Measurements from ENCODE around the gene TMEM80. TPM values are rescaled to one million over a fixed set of nuclear protein-coding genes. Genes with fewer than 3 reads are reported as not detected.

TMEM80 gene
- total and polyA plus RNA-seq, 9 of the 15 experiments (the other 6 are each of a cell fraction or from before 2014, with no cell fraction given), result 5.1 to 30.1 (median 12.4) TPM

DNA sequence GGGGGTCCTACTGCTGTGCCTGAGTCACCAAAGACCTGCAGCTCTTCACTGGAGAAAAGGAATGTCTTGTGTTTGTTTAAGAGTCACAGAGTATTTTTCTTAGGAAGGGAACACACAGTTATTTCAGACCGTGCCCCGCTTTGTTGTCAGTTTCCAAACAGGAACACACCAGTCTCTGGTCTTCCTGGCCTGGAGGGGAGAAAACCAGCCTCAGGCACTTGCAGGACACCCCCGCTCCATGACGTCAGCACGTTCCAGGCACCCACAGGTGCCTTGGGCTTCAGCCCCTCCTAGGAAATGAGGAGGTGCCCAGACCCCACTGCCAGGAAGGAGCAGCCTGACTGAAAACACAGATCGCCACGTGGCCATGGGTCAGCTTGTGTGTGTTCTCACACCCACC is 6.0 kb upstream of the TMEM80 start (continued):
- TF ChIP-seq PRDM10 (IDR thresholded peaks at IDR 0.05; ENCODE audit: partially characterized antibody) (no peak), FOXK2 (conservative IDR thresholded peaks at IDR 0.05 in 1 of 2, IDR thresholded peaks at IDR 0.05 in 1 of 2; ENCODE audit: low read depth in 2 of 2) (no peak), ARID3B (CRISPR knock-in tag; IDR thresholded peaks at IDR 0.05; ENCODE audit: borderline replicate concordance) (no peak)
- TF ChIP-seq, protein P1, sequence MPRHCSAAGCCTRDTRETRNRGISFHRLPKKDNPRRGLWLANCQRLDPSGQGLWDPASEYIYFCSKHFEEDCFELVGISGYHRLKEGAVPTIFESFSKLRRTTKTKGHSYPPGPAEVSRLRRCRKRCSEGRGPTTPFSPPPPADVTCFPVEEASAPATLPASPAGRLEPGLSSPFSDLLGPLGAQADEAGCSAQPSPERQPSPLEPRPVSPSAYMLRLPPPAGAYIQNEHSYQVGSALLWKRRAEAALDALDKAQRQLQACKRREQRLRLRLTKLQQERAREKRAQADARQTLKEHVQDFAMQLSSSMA (CRISPR knock-in tag; IDR thresholded peaks at IDR 0.05), result no peak
